GM06990 (cell line): Measurements from ENCODE around the gene ADISSP.

Experiments
- DNase-seq: peaks from one replicate; pipeline ENCODE4 v3.0.0-alpha.2; 2011; ENCODE audit not compliant: insufficient read length; ENCODE audit errors: extremely low read depth
- H3K27me3 ChIP-seq: replicated peaks from 2 replicates; pipeline ENCODE4 v1.6.0; 2011; ENCODE audit warnings: low read length; ENCODE audit not compliant: control insufficient read depth, insufficient read depth
- H3K36me3 ChIP-seq: 2 replicates; pipeline ENCODE4 v1.5.1; 2011; ENCODE audit warnings: low read length; ENCODE audit not compliant: control insufficient read depth, insufficient read depth
- H3K4me3 ChIP-seq: replicated peaks from 2 replicates; pipeline ENCODE4 v1.5.1; 2011; ENCODE audit warnings: low read depth, mild to moderate bottlenecking, control low read depth, low read length
- TF ChIP-seq, protein P1 (sequence below): IDR thresholded peaks from 2 replicates; pipeline ENCODE4 v1.5.1; 2011; ENCODE audit warnings: low read length, control low read depth, mild to moderate bottlenecking, inconsistent platforms; ENCODE audit not compliant: insufficient read depth, poor library complexity, severe bottlenecking

Gene ADISSP

DNA sequence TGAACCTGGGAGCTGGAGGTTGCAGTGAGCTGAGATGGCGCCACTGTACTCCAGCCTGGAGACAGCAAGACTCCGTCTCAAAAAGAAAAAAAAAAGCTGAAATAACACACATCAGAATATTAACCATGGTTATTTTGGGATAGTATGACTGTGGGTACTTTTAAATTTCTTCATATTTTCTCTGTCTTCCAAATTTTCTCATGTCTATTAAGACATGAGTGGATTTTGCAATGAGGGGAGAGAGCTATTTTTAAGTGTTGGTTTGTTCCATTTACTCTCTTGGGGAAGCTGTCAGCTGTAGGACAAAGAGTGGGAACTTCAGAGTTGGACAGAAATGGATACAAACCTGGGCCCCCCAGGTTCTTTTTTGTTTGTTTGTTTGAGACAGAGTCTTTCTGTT, 10.3 kb downstream of the ADISSP start:
- TF ChIP-seq, protein P1, sequence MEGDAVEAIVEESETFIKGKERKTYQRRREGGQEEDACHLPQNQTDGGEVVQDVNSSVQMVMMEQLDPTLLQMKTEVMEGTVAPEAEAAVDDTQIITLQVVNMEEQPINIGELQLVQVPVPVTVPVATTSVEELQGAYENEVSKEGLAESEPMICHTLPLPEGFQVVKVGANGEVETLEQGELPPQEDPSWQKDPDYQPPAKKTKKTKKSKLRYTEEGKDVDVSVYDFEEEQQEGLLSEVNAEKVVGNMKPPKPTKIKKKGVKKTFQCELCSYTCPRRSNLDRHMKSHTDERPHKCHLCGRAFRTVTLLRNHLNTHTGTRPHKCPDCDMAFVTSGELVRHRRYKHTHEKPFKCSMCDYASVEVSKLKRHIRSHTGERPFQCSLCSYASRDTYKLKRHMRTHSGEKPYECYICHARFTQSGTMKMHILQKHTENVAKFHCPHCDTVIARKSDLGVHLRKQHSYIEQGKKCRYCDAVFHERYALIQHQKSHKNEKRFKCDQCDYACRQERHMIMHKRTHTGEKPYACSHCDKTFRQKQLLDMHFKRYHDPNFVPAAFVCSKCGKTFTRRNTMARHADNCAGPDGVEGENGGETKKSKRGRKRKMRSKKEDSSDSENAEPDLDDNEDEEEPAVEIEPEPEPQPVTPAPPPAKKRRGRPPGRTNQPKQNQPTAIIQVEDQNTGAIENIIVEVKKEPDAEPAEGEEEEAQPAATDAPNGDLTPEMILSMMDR, result no peak
- no peak for DNase-seq
- H3K36me3 ChIP-seq, result peaks cover 2% of the 10 kb centered on the region
- no peak overlapping the region for H3K4me3 ChIP-seq
- no peaks in the 10 kb centered on the region for H3K27me3 ChIP-seq

DNA sequence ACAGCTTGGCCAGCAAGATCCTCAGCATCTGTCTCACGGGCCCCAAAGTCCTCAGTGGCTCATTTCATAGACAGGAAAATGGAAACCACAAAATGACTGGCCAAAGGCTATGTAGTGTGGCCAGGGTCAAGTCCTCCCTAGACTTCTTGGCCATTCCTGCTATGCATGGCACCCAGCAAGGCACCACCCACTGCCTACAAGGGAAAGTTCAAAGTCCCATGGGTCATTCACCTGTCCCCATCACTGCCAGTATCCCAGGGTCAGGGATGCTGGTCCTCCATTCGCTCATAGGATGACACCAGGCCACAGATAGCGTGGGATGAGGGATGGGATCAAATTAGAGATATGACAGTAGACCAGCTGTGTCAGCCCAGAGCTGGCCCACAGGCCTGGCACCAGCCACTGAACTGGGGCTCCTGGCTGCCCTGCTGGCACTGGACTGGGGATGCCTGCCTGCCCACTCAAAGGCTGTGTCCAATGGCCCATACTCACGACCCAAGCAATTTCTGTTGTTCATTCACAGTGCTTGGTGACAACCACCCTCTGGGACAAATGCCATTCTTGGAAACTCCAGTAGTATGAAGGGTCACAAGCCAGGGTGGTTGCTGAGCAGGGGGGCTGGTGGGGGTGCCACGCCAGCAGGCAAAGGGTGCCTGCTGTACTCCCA, 11.6 kb downstream of the ADISSP start:
- Histone ChIP-seq H3K4me3 (no peak overlapping the region), H3K36me3 (peaks cover 2% of the 10 kb centered on the region), H3K27me3 (no peaks in the 10 kb centered on the region)
- TF ChIP-seq, protein P1, result no peak
- no peak for DNase-seq

- Histone ChIP-seq H3K4me3 (no peak overlapping the region), H3K27me3 (no peaks in the 10 kb centered on the region), H3K36me3 (peaks cover 2% of the 10 kb centered on the region)
- no peak for DNase-seq
- TF ChIP-seq, protein P1, result no peak
Observed at GRCh38 chr20:3755269-3755668, 12.3 kb downstream of the ADISSP start.

- Histone ChIP-seq H3K36me3 (peaks cover 2% of the 10 kb centered on the region), H3K27me3 (no peaks in the 10 kb centered on the region), H3K4me3 (no peak overlapping the region)
- no peak for DNase-seq
- TF ChIP-seq, protein P1, result no peak
Observed at GRCh38 chr20:3754276-3754630, 13.3 kb downstream of the ADISSP start.

DNA sequence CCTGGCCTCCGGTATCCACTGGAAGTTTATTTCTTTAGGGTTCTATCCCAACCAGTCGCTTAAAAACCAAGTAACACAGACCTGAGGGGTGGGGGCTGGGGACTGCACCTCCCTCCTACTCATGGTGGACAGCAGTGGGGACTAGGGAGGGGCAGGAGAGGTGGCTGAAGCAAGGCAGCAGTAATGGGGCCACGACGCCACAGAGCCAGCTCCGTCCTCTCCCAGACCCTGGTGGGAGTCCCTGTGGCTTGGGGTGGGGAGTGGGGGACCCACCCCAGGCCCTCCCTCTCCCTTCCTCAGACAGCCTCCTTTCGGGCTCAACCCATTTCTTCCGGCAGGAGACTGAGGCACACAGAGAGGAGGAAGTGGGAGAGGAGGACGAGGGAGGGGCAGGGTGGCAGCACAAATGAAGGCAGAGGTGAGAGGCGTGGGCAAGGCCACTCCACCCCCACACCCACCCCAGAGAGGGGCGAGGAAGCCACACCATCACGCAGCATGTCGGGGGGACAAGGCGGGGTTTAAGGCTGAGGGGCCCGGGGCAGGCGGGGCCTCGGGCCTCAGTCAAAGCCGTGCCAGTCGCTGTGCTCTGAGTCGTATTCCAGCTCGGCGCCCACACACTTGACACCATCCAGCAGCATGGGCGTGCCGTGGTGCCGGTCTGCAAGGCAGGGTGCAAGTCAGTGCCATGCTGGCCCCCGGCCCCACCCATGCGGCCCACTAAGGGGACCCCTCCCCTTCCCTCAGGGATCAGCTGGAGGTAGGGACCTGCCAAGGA, 13.9 kb downstream of the ADISSP start:
- Histone ChIP-seq H3K4me3 (no peak overlapping the region), H3K36me3 (peaks cover 2% of the 10 kb centered on the region), H3K27me3 (no peaks in the 10 kb centered on the region)
- DNase-seq, result no peak
- TF ChIP-seq, protein P1, result no peak
